ENCODE measurements around the gene CACNG7. TPM values are rescaled to one million over a fixed set of nuclear protein-coding genes. Genes with fewer than 3 reads are reported as not detected.

Gene CACNG7
- total RNA-seq, 1 experiment from 2014 or later = 22.7 TPM

DNA sequence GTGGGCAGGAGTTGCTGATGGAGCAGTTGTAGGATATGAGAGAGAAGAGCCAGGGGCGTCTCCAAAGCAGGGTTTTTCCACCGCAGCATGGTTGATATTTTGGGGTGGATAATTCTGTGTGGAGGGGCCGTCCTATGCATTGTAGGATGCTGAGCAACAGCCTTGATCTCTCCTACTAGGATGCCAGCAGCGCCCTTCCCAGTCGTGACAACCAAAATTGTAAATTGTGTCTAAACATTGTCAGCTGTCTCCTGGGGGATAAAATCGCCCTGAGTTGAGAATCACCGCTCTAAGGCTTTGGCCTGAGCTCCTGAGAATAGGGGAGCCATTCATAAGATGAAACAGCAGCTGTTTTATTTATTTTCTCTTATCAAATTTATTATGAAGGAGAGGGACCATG is 57.9 kb downstream of the CACNG7 start:
- Histone ChIP-seq H3K4ac (ENCODE audit: low read depth, low read length) (no peak overlapping the region), H3T11ph (ENCODE audit: low read length) (no peak overlapping the region), H4K20me1 (ENCODE audit: control insufficient read depth, insufficient read depth, insufficient read length) (no peaks in the 10 kb centered on the region), H3K56ac (ENCODE audit: insufficient read length, low read depth, low read length) (no peak overlapping the region), H3K14ac (ENCODE audit: insufficient read depth, low read length) (no peak overlapping the region), H3K4me2 (ENCODE audit: insufficient read depth, insufficient read length, low read length) (no peak overlapping the region), H2AFZ (ENCODE audit: low read length) (no peak overlapping the region), H2AK5ac (ENCODE audit: insufficient read length, low read length) (no peak overlapping the region), H3K4me1 (ENCODE audit: insufficient read depth, low read length) (no peaks in the 10 kb centered on the region), H2BK15ac (ENCODE audit: low read depth, low read length) (no peak overlapping the region), H3K18ac (ENCODE audit: insufficient read length, low read depth, low read length) (no peak overlapping the region), H4K91ac (ENCODE audit: insufficient read length, low read depth, low read length) (no peak overlapping the region), H3K27me3 (ENCODE audit: insufficient read depth, low read length) (no peaks in the 10 kb centered on the region), H2BK12ac (ENCODE audit: insufficient read length, low read depth, low read length) (no peak overlapping the region), H4K8ac (replicated peaks; ENCODE audit: insufficient read length, low read depth, low read length) (no peak overlapping the region), H3K23ac (ENCODE audit: insufficient read length, low read depth, low read length) (no peak overlapping the region), H2BK120ac (ENCODE audit: low read depth, low read length, poor library complexity, severe bottlenecking) (no peak overlapping the region), H3K27ac (ENCODE audit: insufficient read length, low read depth, low read length) (no peak overlapping the region), H2BK5ac (ENCODE audit: insufficient read length, low read length) (no peak overlapping the region), H3K79me2 (ENCODE audit: insufficient read depth, low read length) (no peaks in the 10 kb centered on the region), H3K23me2 (ENCODE audit: insufficient read length, low read depth, low read length, poor library complexity, severe bottlenecking) (peaks cover 4% of the 10 kb centered on the region), H4K5ac (ENCODE audit: insufficient read length, low read depth, low read length) (no peak overlapping the region), H3K9me3 (ENCODE audit: control insufficient read depth, low read depth, low read length) (no peaks in the 10 kb centered on the region), H2BK20ac (ENCODE audit: low read depth, low read length, poor library complexity, severe bottlenecking) (no peak overlapping the region), H3K79me1 (ENCODE audit: insufficient read depth, low read depth, low read length, poor library complexity, severe bottlenecking) (no peaks in the 10 kb centered on the region), H3K9ac (ENCODE audit: extremely low read depth, insufficient read length, low read length) (no peak overlapping the region)
- Mint-ChIP-seq H3K27me3 (ENCODE audit: low read depth) (peaks cover 34% of the 10 kb centered on the region), H3K4me3 (no peak overlapping the region), H3K27ac (peak overlapping the region in 1 of 3 experiments; percentile 11; a peak in 2 of 7 replicates), H3K36me3 (ENCODE audit: insufficient read depth in 1 of 3, low read depth in 3 of 3) (peaks cover 32 to 53% (median 33%) of the 10 kb centered on the region in 3 experiments), H3K9me3 (no peaks in the 10 kb centered on the region), H3K4me1 (peaks cover 16 to 18% of the 10 kb centered on the region in 2 experiments)
- no CpG with 5 or more reads among the region's 7 CpGs for WGBS (ENCODE audit: extremely low coverage, insufficient read length, low lambda C conversion rate)
- TF ChIP-seq, protein P1, sequence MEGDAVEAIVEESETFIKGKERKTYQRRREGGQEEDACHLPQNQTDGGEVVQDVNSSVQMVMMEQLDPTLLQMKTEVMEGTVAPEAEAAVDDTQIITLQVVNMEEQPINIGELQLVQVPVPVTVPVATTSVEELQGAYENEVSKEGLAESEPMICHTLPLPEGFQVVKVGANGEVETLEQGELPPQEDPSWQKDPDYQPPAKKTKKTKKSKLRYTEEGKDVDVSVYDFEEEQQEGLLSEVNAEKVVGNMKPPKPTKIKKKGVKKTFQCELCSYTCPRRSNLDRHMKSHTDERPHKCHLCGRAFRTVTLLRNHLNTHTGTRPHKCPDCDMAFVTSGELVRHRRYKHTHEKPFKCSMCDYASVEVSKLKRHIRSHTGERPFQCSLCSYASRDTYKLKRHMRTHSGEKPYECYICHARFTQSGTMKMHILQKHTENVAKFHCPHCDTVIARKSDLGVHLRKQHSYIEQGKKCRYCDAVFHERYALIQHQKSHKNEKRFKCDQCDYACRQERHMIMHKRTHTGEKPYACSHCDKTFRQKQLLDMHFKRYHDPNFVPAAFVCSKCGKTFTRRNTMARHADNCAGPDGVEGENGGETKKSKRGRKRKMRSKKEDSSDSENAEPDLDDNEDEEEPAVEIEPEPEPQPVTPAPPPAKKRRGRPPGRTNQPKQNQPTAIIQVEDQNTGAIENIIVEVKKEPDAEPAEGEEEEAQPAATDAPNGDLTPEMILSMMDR (conservative IDR thresholded peaks at IDR 0.05) = no peak
- DNase-seq = no peak
